Progenitor cell of endocrine pancreas (in vitro differentiated cells): Measurements from ENCODE around the gene DKK3. TPM values are rescaled to one million over a fixed set of nuclear protein-coding genes. Genes with fewer than 3 reads are reported as not detected.
A peak's percentile ranks its signal among the peaks of the same experiment; 100 is the strongest.

Experiments
- DNase-seq: peaks from one replicate; pipeline ENCODE4 v3.0.0; 2021; ENCODE audit warnings: low spot score; ENCODE audit not compliant: unreplicated experiment
- H3K27ac Mint-ChIP-seq: 2 replicates; pipeline ENCODE4 v1.8.0; 2021; ENCODE audit warnings: mild to moderate bottlenecking, moderate library complexity, mixed read lengths
- H3K27me3 Mint-ChIP-seq: 2 replicates; pipeline ENCODE4 v1.8.0; 2021; ENCODE audit warnings: mixed read lengths
- H3K36me3 Mint-ChIP-seq: 2 replicates; pipeline ENCODE4 v1.8.0; 2022; ENCODE audit warnings: mixed read lengths; ENCODE audit not compliant: insufficient read depth
- H3K4me1 Mint-ChIP-seq: 2 replicates; pipeline ENCODE4 v1.8.0; 2021; ENCODE audit warnings: low read depth, mixed read lengths
- H3K4me3 Mint-ChIP-seq: 2 replicates; pipeline ENCODE4 v1.8.0; 2021; ENCODE audit warnings: low read depth, mild to moderate bottlenecking, moderate library complexity, mixed read lengths
- H3K9me3 Mint-ChIP-seq: 2 replicates; pipeline ENCODE4 v1.8.0; 2021; ENCODE audit warnings: low read depth, mixed read lengths
- CTCF ChIP-seq: fragments of 200-600 bp; sonication (generic); IDR thresholded peaks from one replicate; pipeline ENCODE4 v1.5.0; 2021; ENCODE audit warnings: antibody characterized with exemption, mild to moderate bottlenecking; ENCODE audit not compliant: unreplicated experiment
- total RNA-seq: library from RNA; stranded (reverse); gene quantifications from 2 replicates; pipeline ENCODE4 v1.2.1, GENCODE V29; 2021

DKK3 gene
- total RNA-seq, 1 donor from 2014 or later, result 75.2 TPM

DNA sequence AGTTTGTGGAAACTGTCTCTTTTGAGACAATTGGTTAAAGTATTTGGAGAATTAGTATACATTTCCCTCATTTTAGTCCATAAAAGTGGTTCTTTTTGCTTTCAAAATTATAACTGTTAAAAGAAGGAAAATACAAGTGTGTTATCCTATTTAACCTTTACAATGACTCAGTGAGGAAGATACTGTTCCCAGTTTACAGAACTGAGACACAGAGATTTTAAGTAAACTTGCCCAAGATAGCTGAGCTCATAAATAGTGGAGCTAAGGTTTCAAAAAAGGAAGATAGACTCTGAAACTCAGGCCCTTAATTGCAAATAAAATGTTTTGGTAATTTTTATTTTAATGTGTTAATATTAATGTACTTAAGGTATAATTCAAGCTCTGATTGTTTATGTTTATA is 58.9 kb downstream of the DKK3 start:
- Mint-ChIP-seq H3K4me1 (peaks cover 6% of the 10 kb centered on the region), H3K36me3 (peaks cover 30% of the 10 kb centered on the region), H3K9me3 (no peaks in the 10 kb centered on the region), H3K27ac (no peak overlapping the region), H3K4me3 (no peak overlapping the region), H3K27me3 (no peaks in the 10 kb centered on the region)
- no peak for TF ChIP-seq CTCF
- no peak for DNase-seq

DNA sequence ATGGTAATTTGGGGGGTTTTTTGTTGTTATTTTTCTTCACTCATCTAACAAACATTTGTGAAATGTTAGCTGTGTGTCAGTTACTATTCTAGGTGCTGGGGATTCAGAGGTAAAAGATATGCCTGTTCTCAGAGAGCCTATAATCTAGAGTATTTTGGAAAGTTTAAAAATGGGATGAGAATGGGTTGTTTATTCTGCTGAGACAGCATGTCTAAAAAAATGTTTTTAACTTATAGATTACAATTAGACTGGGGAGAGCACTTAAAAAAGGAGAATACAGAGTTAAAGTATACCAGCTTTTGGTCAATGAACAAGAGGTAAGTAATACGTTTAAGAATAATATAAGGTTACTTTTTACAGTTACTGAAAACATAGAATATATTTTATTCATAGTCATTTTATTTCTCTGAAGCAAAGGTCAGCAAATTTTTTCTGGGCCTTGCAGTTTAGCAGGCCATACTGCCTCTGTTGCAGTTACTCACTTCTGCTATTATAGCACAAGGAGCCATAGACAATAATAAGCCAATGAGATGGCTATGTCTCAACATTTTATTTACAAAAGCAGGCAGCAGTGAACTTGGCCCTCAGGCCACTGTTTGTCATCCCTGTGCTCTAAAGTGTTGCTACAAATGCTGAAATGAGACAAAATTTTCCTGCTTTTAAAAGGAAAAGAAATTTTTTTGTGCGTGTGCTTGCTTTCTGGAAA is 60.0 kb downstream of the DKK3 start:
- peaks cover 6% of the 10 kb centered on the region for H3K4me1 Mint-ChIP-seq
- no peak overlapping the region for H3K4me3 Mint-ChIP-seq
- H3K27me3 Mint-ChIP-seq, result no peaks in the 10 kb centered on the region
- H3K27ac Mint-ChIP-seq, result no peak overlapping the region
- H3K36me3 Mint-ChIP-seq, result peaks cover 31% of the 10 kb centered on the region
- TF ChIP-seq CTCF, result no peak
- no peaks in the 10 kb centered on the region for H3K9me3 Mint-ChIP-seq
- DNase-seq, result no peak

DNA sequence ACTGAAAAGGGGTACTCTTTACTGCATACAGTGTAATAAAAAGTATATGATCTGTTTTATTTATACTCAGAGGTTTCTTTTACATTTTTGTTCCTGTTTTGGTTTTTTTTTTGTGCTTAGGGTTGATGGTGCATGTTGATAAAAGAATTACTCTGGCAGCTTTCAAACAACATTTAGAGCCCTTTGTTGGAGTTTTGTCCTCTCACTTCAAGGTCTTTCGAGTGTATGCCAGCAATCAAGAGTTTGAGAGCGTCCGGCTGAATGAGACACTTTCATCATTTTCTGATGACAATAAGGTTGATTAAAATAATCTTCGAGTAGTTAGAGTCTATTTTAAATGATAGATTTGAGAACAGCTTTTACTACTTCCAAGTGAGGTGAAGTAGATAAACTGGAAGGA is 60.6 kb downstream of the DKK3 start:
- DNase-seq, result no peak
- H3K4me1 Mint-ChIP-seq, result peaks cover 6% of the 10 kb centered on the region
- TF ChIP-seq CTCF, result no peak
- no peaks in the 10 kb centered on the region for H3K27me3 Mint-ChIP-seq
- no peak overlapping the region for H3K4me3 Mint-ChIP-seq
- peaks cover 29% of the 10 kb centered on the region for H3K36me3 Mint-ChIP-seq
- no peaks in the 10 kb centered on the region for H3K9me3 Mint-ChIP-seq
- peak overlapping the region; percentile 38 for H3K27ac Mint-ChIP-seq

- H3K4me3 Mint-ChIP-seq, result no peak overlapping the region
- no peak overlapping the region for H3K27ac Mint-ChIP-seq
- no peaks in the 10 kb centered on the region for H3K27me3 Mint-ChIP-seq
- peaks cover 6% of the 10 kb centered on the region for H3K4me1 Mint-ChIP-seq
- no peak for DNase-seq
- no peak for TF ChIP-seq CTCF
- H3K36me3 Mint-ChIP-seq, result peaks cover 26% of the 10 kb centered on the region
- no peaks in the 10 kb centered on the region for H3K9me3 Mint-ChIP-seq
These were observed 61.5 kb downstream of the DKK3 start for GRCh38 chr11:11946878-11947277.

DNA sequence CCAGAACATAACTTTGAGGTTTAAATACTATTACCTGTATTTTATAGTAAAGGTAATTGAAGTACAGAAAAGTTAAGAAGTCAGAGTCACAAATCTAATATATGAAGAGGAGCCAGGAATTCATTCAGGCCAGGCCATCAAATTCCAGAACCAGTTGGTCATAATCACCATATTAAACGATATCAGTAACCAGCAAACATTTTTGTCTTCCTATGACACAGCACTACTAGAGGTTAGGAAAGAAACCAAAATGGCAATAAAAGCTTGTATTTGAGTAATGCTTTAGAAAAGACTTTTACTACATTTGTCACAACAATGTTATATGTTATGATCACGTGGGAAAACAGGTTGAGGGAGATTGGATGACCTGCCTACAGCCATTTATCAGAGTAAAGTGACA is 62.2 kb downstream of the DKK3 start:
- Mint-ChIP-seq H3K4me1 (peaks cover 6% of the 10 kb centered on the region), H3K4me3 (no peak overlapping the region), H3K36me3 (peaks cover 26% of the 10 kb centered on the region), H3K27me3 (no peaks in the 10 kb centered on the region), H3K9me3 (no peaks in the 10 kb centered on the region), H3K27ac (no peak overlapping the region)
- no peak for TF ChIP-seq CTCF
- no peak for DNase-seq
